HepG2 (cell line): ENCODE results near the gene ETFA. TPM values are rescaled to one million over a fixed set of nuclear protein-coding genes. Genes with fewer than 3 reads are reported as not detected.

Source experiments
- CBFB ChIP-seq: sonication (generic); formaldehyde crosslinking; IDR thresholded peaks from 2 replicates; pipeline ENCODE4 v1.4.0; 2020; ENCODE audit warnings: missing genetic modification reagents
- IRF2 ChIP-seq: IDR thresholded peaks from 2 replicates; pipeline ENCODE4 v1.6.1; 2018; ENCODE audit warnings: missing genetic modification reagents, missing compliant biosample characterization
- SMARCE1 ChIP-seq: fragments of 450-650 bp; IDR thresholded peaks from 2 replicates; pipeline ENCODE4 v1.6.1; 2017; ENCODE audit warnings: borderline replicate concordance
- ZNF552 ChIP-seq: sonication (generic); formaldehyde crosslinking; IDR thresholded peaks from 2 replicates; pipeline ENCODE4 v1.9.0; 2022; ENCODE audit warnings: missing genetic modification reagents, mild to moderate bottlenecking, borderline replicate concordance
- polyA plus RNA-seq, 8 experiments: library from polyadenylated mRNA; depleted of rRNA in 3 of 8; stranded (reverse) in 7 of 8; unstranded in 1 of 8; fragments of >200 nt; fragmentation: Illumina TruSeq in 4 of 8; extraction: Trizol in 4 of 8; gene quantifications; 2 replicates each; pipeline versions ENCODE4 v1.2.1 to v1.2.3, GENCODE V29; 2011 to 2016; ENCODE audit warnings: low read depth in 4 of 8, missing spikeins in 1 of 8, mixed read lengths in 1 of 8; ENCODE audit not compliant: insufficient read depth in 1 of 8
- total RNA-seq, 5 experiments: library from RNA; depleted of rRNA; stranded (reverse); fragments of >200 nt; fragmentation: Illumina TruSeq; extraction: Trizol; gene quantifications; 2 replicates each; pipeline ENCODE4 v1.2.3, GENCODE V29; 2016; ENCODE audit warnings: low read depth in 1 of 5
- TF ChIP-seq, protein P1 (sequence below): sonication (generic); formaldehyde crosslinking; IDR thresholded peaks from 2 replicates; pipeline ENCODE4 v1.5.1; 2020; ENCODE audit warnings: mild to moderate bottlenecking, missing genetic modification reagents
- TF ChIP-seq, protein P2 (sequence below): sonication (generic); formaldehyde crosslinking; IDR thresholded peaks from 2 replicates; pipeline ENCODE4 v1.9.0; 2021; ENCODE audit warnings: missing genetic modification reagents, borderline replicate concordance
- TF ChIP-seq, protein P3 (sequence below): IDR thresholded peaks from 2 replicates; pipeline ENCODE4 v1.6.1; 2012; ENCODE audit warnings: inconsistent platforms
- TF ChIP-seq, protein P4 (sequence below): sonication (generic); formaldehyde crosslinking; IDR thresholded peaks from 2 replicates; pipeline ENCODE4 v1.4.0; 2020; ENCODE audit warnings: missing genetic modification reagents, borderline replicate concordance

ETFA gene
- total and polyA plus RNA-seq, 2 of the 13 experiments (the other 11 are each of a cell fraction or from before 2014, with no cell fraction given): 291 to 396 TPM

DNA sequence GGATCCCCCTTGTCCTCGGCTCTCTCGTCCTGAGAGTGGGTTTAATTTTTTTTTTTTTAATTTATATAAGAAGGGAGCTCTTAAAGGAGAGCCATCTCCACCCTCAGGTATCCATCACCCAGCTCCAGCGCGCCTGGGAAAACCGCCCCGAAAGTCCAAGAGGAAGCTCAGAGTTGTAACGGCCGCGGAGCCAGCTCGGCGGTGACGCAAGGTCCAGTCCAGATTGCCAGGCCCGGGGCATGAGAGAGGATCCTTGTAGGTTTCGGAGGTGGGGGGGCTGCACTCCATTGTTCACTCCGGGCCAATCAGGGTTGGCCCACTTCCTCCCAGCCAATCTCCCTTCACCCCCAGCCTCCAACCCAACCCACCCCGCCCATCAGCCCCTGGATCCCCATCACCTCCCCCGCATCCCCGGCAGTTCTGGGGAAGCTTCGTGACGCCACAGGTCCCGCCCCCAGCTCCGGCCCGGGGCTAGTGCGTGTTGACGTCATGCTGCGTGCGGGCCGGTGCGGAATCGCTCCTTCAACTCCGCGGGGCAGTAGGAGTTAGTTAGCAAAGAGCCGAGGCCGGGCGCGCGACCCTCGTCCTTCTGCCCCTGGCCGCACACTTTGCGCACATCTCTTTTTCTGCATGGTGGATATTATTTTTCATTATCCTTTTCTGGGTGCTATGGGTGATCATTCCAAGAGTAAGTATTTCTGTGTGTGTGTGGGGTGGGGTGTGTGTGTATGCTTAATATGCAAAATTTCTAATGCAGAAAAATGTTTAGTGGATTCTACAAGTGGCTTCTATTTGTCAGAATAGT lies 25.2 kb upstream of the ETFA start, which contains the start of gene ISL2 (continued):
- TF ChIP-seq, protein P1, sequence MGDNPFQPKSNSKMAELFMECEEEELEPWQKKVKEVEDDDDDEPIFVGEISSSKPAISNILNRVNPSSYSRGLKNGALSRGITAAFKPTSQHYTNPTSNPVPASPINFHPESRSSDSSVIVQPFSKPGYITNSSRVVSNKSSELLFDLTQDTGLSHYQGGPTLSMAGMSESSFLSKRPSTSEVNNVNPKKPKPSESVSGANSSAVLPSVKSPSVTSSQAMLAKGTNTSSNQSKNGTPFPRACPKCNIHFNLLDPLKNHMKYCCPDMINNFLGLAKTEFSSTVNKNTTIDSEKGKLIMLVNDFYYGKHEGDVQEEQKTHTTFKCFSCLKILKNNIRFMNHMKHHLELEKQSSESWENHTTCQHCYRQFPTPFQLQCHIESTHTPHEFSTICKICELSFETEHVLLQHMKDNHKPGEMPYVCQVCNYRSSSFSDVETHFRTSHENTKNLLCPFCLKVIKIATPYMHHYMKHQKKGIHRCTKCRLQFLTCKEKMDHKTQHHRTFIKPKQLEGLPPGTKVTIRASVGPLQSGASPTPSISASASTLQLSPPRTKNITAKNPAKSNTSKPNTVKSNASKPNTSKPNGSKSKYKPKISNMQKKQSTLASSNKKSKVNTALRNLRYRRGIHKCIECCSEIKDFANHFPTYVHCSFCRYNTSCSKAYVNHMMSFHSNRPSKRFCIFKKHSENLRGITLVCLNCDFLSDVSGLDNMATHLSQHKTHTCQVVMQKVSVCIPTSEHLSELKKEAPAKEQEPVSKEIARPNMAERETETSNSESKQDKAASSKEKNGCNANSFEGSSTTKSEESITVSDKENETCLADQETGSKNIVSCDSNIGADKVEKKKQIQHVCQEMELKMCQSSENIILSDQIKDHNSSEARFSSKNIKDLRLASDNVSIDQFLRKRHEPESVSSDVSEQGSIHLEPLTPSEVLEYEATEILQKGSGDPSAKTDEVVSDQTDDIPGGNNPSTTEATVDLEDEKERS (CRISPR knock-in tag): peak; percentile 79; the same call in 1 of the 2 replicates
- TF ChIP-seq, protein P2, sequence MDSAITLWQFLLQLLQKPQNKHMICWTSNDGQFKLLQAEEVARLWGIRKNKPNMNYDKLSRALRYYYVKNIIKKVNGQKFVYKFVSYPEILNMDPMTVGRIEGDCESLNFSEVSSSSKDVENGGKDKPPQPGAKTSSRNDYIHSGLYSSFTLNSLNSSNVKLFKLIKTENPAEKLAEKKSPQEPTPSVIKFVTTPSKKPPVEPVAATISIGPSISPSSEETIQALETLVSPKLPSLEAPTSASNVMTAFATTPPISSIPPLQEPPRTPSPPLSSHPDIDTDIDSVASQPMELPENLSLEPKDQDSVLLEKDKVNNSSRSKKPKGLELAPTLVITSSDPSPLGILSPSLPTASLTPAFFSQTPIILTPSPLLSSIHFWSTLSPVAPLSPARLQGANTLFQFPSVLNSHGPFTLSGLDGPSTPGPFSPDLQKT (CRISPR knock-in tag): no peak
- TF ChIP-seq SMARCE1: no peak
- TF ChIP-seq IRF2 (CRISPR knock-in tag): peak; percentile 70
- TF ChIP-seq ZNF552: no peak
- TF ChIP-seq, protein P3, sequence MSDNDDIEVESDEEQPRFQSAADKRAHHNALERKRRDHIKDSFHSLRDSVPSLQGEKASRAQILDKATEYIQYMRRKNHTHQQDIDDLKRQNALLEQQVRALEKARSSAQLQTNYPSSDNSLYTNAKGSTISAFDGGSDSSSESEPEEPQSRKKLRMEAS: peak; percentile 69
- TF ChIP-seq, protein P4, sequence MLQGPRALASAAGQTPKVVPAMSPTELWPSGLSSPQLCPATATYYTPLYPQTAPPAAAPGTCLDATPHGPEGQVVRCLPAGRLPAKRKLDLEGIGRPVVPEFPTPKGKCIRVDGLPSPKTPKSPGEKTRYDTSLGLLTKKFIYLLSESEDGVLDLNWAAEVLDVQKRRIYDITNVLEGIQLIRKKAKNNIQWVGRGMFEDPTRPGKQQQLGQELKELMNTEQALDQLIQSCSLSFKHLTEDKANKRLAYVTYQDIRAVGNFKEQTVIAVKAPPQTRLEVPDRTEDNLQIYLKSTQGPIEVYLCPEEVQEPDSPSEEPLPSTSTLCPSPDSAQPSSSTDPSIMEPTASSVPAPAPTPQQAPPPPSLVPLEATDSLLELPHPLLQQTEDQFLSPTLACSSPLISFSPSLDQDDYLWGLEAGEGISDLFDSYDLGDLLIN: no peak
- 0 out of 2 replicates have a peak, but pooled peaks have one; percentile 46 for TF ChIP-seq CBFB (CRISPR knock-in tag)
